H9 (cell line): ENCODE data around the gene ANTXR2. TPM values are rescaled to one million over a fixed set of nuclear protein-coding genes. Genes with fewer than 3 reads are reported as not detected.

Experiments
- DNase-seq: peaks from one replicate; pipeline ENCODE4 v3.0.0-alpha.2; 2017
- H2AFZ ChIP-seq: one replicate; pipeline ENCODE4 v1.6.1; 2013; ENCODE audit warnings: mild to moderate bottlenecking, low read length, control low read depth, moderate library complexity
- H2AK5ac ChIP-seq: 2 replicates; pipeline ENCODE4 v1.6.1; 2013; ENCODE audit warnings: low read length, control low read depth, mixed read lengths; ENCODE audit not compliant: insufficient read length
- H2BK120ac ChIP-seq: one replicate; pipeline ENCODE4 v1.6.1; 2013; ENCODE audit warnings: low read depth, mild to moderate bottlenecking, low read length, control low read depth, inconsistent platforms; ENCODE audit not compliant: poor library complexity, severe bottlenecking
- H2BK12ac ChIP-seq: 2 replicates; pipeline ENCODE4 v1.6.1; 2013; ENCODE audit warnings: low read length, control low read depth, mixed read lengths, low read depth; ENCODE audit not compliant: insufficient read length
- H2BK15ac ChIP-seq: 2 replicates; pipeline ENCODE4 v1.6.1; 2013; ENCODE audit warnings: low read depth, low read length, control low read depth
- H2BK20ac ChIP-seq: one replicate; pipeline ENCODE4 v1.6.1; 2013; ENCODE audit warnings: low read depth, mild to moderate bottlenecking, low read length, control low read depth, inconsistent platforms; ENCODE audit not compliant: poor library complexity, severe bottlenecking
- H2BK5ac ChIP-seq: 2 replicates; pipeline ENCODE4 v1.6.1; 2013; ENCODE audit warnings: low read length, control low read depth, mixed read lengths; ENCODE audit not compliant: insufficient read length
- H3K14ac ChIP-seq: 2 replicates; pipeline ENCODE4 v1.6.1; 2013; ENCODE audit warnings: low read length, control low read depth; ENCODE audit not compliant: insufficient read depth
- H3K18ac ChIP-seq: 2 replicates; pipeline ENCODE4 v1.6.1; 2013; ENCODE audit warnings: low read depth, mild to moderate bottlenecking, mixed read lengths, low read length, control low read depth; ENCODE audit not compliant: insufficient read length
- H3K23ac ChIP-seq: 2 replicates; pipeline ENCODE4 v1.6.1; 2013; ENCODE audit warnings: low read length, control low read depth, mixed read lengths, low read depth; ENCODE audit not compliant: insufficient read length
- H3K23me2 ChIP-seq: 2 replicates; pipeline ENCODE4 v1.6.1; 2013; ENCODE audit warnings: low read depth, mild to moderate bottlenecking, mixed read lengths, low read length, control low read depth; ENCODE audit not compliant: insufficient read length, poor library complexity, severe bottlenecking
- H3K27ac ChIP-seq: 2 replicates; pipeline ENCODE4 v1.5.1; 2013; ENCODE audit warnings: low read length, control low read depth, mixed read lengths, low read depth; ENCODE audit not compliant: insufficient read length
- H3K27me3 ChIP-seq: 2 replicates; pipeline ENCODE4 v1.6.1; 2013; ENCODE audit warnings: low read length, control low read depth, inconsistent platforms; ENCODE audit not compliant: insufficient read depth
- H3K4ac ChIP-seq: 2 replicates; pipeline ENCODE4 v1.6.1; 2013; ENCODE audit warnings: low read depth, mild to moderate bottlenecking, control low read depth, inconsistent platforms, low read length, moderate library complexity
- H3K4me1 ChIP-seq: 2 replicates; pipeline ENCODE4 v1.6.1; 2013; ENCODE audit warnings: low read length, control low read depth, inconsistent platforms; ENCODE audit not compliant: insufficient read depth
- H3K4me2 ChIP-seq: 2 replicates; pipeline ENCODE4 v1.6.1; 2013; ENCODE audit warnings: low read length, control low read depth, mixed read lengths; ENCODE audit not compliant: insufficient read length, insufficient read depth
- H3K56ac ChIP-seq: 2 replicates; pipeline ENCODE4 v1.6.1; 2013; ENCODE audit warnings: low read depth, mild to moderate bottlenecking, mixed read lengths, low read length, control low read depth; ENCODE audit not compliant: insufficient read length
- H3K79me1 ChIP-seq: 2 replicates; pipeline ENCODE4 v1.6.1; 2013; ENCODE audit warnings: low read depth, mild to moderate bottlenecking, moderate library complexity, low read length, control low read depth, inconsistent platforms; ENCODE audit not compliant: insufficient read depth, poor library complexity, severe bottlenecking
- H3K79me2 ChIP-seq: 2 replicates; pipeline ENCODE4 v1.6.1; 2013; ENCODE audit warnings: low read length, control low read depth, inconsistent platforms; ENCODE audit not compliant: insufficient read depth
- H3K9ac ChIP-seq: 2 replicates; pipeline ENCODE4 v1.6.1; 2013; ENCODE audit warnings: low read length, control low read depth, mixed read lengths; ENCODE audit not compliant: insufficient read length; ENCODE audit errors: extremely low read depth
- H3K9me3 ChIP-seq: one replicate; pipeline ENCODE4 v1.6.1; 2013; ENCODE audit warnings: low read depth, low read length, inconsistent platforms; ENCODE audit not compliant: control insufficient read depth
- H3T11ph ChIP-seq: one replicate; pipeline ENCODE4 v1.6.1; 2013; ENCODE audit warnings: mild to moderate bottlenecking, low read length, control low read depth, inconsistent platforms
- H4K20me1 ChIP-seq: one replicate; pipeline ENCODE4 v1.6.1; 2013; ENCODE audit not compliant: control insufficient read depth, insufficient read length, insufficient read depth
- H4K5ac ChIP-seq: 2 replicates; pipeline ENCODE4 v1.6.1; 2013; ENCODE audit warnings: low read depth, mild to moderate bottlenecking, mixed read lengths, low read length, control low read depth; ENCODE audit not compliant: insufficient read length
- H4K8ac ChIP-seq: replicated peaks from 2 replicates; pipeline ENCODE4 v1.6.1; 2013; ENCODE audit warnings: low read length, control low read depth, mixed read lengths, low read depth; ENCODE audit not compliant: insufficient read length
- H4K91ac ChIP-seq: 2 replicates; pipeline ENCODE4 v1.6.1; 2013; ENCODE audit warnings: low read depth, mild to moderate bottlenecking, moderate library complexity, mixed read lengths, low read length, control low read depth; ENCODE audit not compliant: insufficient read length
- H3K27ac Mint-ChIP-seq, 3 experiments: 2 replicates in 2 of 3; 3 replicates in 1 of 3; pipeline ENCODE4 v1.8.0; 2020 to 2021; ENCODE audit warnings: mixed read lengths in 3 of 3, mild to moderate bottlenecking in 1 of 3, moderate library complexity in 1 of 3
- H3K27me3 Mint-ChIP-seq: 2 replicates; pipeline ENCODE4 v1.8.0; 2021; ENCODE audit warnings: low read depth, mild to moderate bottlenecking, moderate library complexity, mixed read lengths
- H3K36me3 Mint-ChIP-seq, 3 experiments: 2 replicates in 2 of 3; 3 replicates in 1 of 3; pipeline ENCODE4 v1.8.0; 2020 to 2021; ENCODE audit warnings: low read depth in 3 of 3, mixed read lengths in 3 of 3; ENCODE audit not compliant: insufficient read depth in 1 of 3
- H3K4me1 Mint-ChIP-seq, 2 experiments: 2 replicates each; pipeline ENCODE4 v1.8.0; 2020; ENCODE audit warnings: mixed read lengths in 2 of 2
- H3K4me3 Mint-ChIP-seq, 2 experiments: 2 replicates in 1 of 2; 3 replicates in 1 of 2; pipeline ENCODE4 v1.8.0; 2020 to 2021; ENCODE audit warnings: mild to moderate bottlenecking in 2 of 2, mixed read lengths in 2 of 2, moderate library complexity in 1 of 2
- H3K9me3 Mint-ChIP-seq, 2 experiments: 2 replicates in 1 of 2; 3 replicates in 1 of 2; pipeline ENCODE4 v1.8.0; 2020; ENCODE audit warnings: mild to moderate bottlenecking in 2 of 2, mixed read lengths in 2 of 2, moderate library complexity in 1 of 2
- WGBS: extraction: QIAGEN DNeasy Blood & Tissue Kit; methylation state at CpG from one replicate; pipeline ENCODE4 v1.1.7; 2013; ENCODE audit warnings: missing lambda C conversion rate, low lambda C conversion rate, mixed read lengths; ENCODE audit not compliant: insufficient read length; ENCODE audit errors: extremely low coverage; 5-methylcytosine and 5-hydroxymethylcytosine counted together
- total RNA-seq: library from RNA; stranded (reverse); gene quantifications from 2 replicates; pipeline ENCODE4 v1.2.1, GENCODE V29; 2021
- TF ChIP-seq, protein P1 (sequence below): fragments of 200-600 bp; sonication (generic); conservative IDR thresholded peaks from 3 replicates; pipeline ENCODE4 v1.8.0; 2021; ENCODE audit warnings: antibody characterized with exemption, mild to moderate bottlenecking

ANTXR2 gene
- total RNA-seq, 1 experiment from 2014 or later, result 4.7 TPM

DNA sequence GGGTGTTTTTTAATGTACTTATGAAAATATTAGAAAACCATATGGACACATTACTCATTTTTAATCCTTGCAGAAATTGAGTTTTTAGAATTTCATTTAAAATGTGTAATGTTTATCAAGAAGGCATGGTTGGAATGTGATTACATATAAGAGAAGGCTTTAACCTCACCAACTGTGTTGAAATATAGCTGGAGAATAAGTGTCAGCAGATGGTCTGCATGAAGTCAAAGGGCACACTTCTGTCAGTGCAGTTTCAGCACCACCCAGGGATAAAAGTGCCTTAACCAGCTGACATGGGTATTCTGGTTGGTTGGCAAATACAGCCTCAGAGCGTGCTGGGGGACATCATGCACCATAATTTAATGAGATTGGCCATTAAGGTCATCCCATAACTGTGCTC lies 21.2 kb upstream of the ANTXR2 start:
- Histone ChIP-seq H2BK120ac (no peak overlapping the region), H4K8ac (no peak overlapping the region), H4K5ac (no peak overlapping the region), H3K4me1 (no peaks in the 10 kb centered on the region), H2BK5ac (no peak overlapping the region), H3K79me2 (no peaks in the 10 kb centered on the region), H3K23me2 (no peaks in the 10 kb centered on the region), H2BK15ac (no peak overlapping the region), H3K23ac (no peak overlapping the region), H2BK12ac (no peak overlapping the region), H2BK20ac (no peak overlapping the region), H3T11ph (no peak overlapping the region), H3K9me3 (no peaks in the 10 kb centered on the region), H3K4me2 (no peak overlapping the region), H2AK5ac (no peak overlapping the region), H3K18ac (no peak overlapping the region), H3K4ac (no peak overlapping the region), H3K56ac (no peak overlapping the region), H3K27me3 (no peaks in the 10 kb centered on the region), H2AFZ (no peak overlapping the region), H3K27ac (no peak overlapping the region), H4K20me1 (no peaks in the 10 kb centered on the region), H3K14ac (no peak overlapping the region), H3K9ac (no peak overlapping the region), H4K91ac (no peak overlapping the region), H3K79me1 (no peaks in the 10 kb centered on the region)
- WGBS, result no CpG with 5 or more reads among the region's 1 CpG
- DNase-seq, result no peak
- no peak overlapping the region for H3K27ac Mint-ChIP-seq
- H3K36me3 Mint-ChIP-seq, result no peaks in the 10 kb centered on the region
- H3K9me3 Mint-ChIP-seq, result no peaks in the 10 kb centered on the region
- H3K27me3 Mint-ChIP-seq, result peaks cover 8% of the 10 kb centered on the region
- H3K4me1 Mint-ChIP-seq, result no peaks in the 10 kb centered on the region
- H3K4me3 Mint-ChIP-seq, result no peak overlapping the region
- TF ChIP-seq, protein P1, sequence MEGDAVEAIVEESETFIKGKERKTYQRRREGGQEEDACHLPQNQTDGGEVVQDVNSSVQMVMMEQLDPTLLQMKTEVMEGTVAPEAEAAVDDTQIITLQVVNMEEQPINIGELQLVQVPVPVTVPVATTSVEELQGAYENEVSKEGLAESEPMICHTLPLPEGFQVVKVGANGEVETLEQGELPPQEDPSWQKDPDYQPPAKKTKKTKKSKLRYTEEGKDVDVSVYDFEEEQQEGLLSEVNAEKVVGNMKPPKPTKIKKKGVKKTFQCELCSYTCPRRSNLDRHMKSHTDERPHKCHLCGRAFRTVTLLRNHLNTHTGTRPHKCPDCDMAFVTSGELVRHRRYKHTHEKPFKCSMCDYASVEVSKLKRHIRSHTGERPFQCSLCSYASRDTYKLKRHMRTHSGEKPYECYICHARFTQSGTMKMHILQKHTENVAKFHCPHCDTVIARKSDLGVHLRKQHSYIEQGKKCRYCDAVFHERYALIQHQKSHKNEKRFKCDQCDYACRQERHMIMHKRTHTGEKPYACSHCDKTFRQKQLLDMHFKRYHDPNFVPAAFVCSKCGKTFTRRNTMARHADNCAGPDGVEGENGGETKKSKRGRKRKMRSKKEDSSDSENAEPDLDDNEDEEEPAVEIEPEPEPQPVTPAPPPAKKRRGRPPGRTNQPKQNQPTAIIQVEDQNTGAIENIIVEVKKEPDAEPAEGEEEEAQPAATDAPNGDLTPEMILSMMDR, result no peak
